Measurements from ENCODE around the gene ENC1. TPM values are rescaled to one million over a fixed set of nuclear protein-coding genes. Genes with fewer than 3 reads are reported as not detected.

ENC1 gene
- total and polyA plus RNA-seq, 2 of the 4 experiments (the other 2 are of a cell fraction), result 25.6 to 70.8 TPM

DNA sequence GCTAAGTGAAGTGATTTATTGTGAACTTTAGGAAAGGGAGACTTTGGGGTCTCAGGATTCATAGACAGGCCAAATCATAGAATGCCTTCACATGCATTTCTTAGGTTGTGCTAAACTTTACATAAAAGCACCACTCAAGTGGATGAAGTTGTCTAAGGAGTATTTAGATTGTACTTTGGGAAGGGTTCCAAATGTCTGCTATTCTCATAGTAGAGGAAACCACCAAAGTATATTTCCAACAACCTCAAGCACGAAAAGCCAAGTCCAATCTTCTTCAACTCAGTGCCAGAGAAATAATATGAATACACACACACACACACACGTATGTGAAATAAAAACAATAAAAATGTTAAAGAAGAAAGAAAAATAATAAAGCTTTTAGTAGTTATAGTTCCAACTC is 41.8 kb downstream of the ENC1 start:
- H3K9me1 ChIP-seq (ENCODE audit: insufficient read depth, low read length), result no peaks in the 10 kb centered on the region
- no peaks in the 10 kb centered on the region for H4K20me1 ChIP-seq (ENCODE audit: insufficient read depth, low read length)
- H3K9ac ChIP-seq (ENCODE audit: low read depth, low read length), result no peak overlapping the region
- no CpG with 5 or more reads among the region's 2 CpGs for WGBS, 2 experiments (ENCODE audit: extremely low coverage in 2 of 2, insufficient read length in 1 of 2)
- no peak overlapping the region for H3K4ac ChIP-seq (ENCODE audit: low read depth, low read length)
- H2BK120ac ChIP-seq (ENCODE audit: low read depth, low read length), result no peak overlapping the region
- no TSS peak for BruUV-seq (replicated peaks)
- H4K5ac ChIP-seq (ENCODE audit: low read depth, low read length), result no peak overlapping the region
- no peaks in the 10 kb centered on the region for H3K27me3 ChIP-seq (ENCODE audit: control insufficient read depth, insufficient read depth, low read length)
- no peak overlapping the region for H2AFZ ChIP-seq (replicated peaks; ENCODE audit: low read length, poor library complexity)
- no peak overlapping the region for H3K18ac ChIP-seq (ENCODE audit: low read depth, low read length)
- H3K36me3 ChIP-seq (ENCODE audit: control insufficient read depth, insufficient read depth, low read length), result no peaks in the 10 kb centered on the region
- H2BK15ac ChIP-seq (ENCODE audit: low read depth, low read length), result no peak overlapping the region
- no peak overlapping the region for H2AK5ac ChIP-seq (ENCODE audit: low read depth, low read length)
- DNase-seq (peak; percentile 75), ATAC-seq (ENCODE audit: low read depth) (peak; percentile 42; the same call in 1 of the 2 replicates)
- intact Hi-C loops (cut with micrococcal nuclease), result no loop called here
- no peak overlapping the region for H3K4me2 ChIP-seq (ENCODE audit: low read depth, low read length)
- no peak for TF ChIP-seq POLR2A (IDR thresholded peaks at IDR 0.05; ENCODE audit: low read depth, low read length)
- in situ Hi-C loops (cut with MboI; ENCODE audit: low sequenced_read_pairs), result no loop called here
- H3K14ac ChIP-seq (replicated peaks; ENCODE audit: low read depth, low read length), result no peak overlapping the region
- ChIA-PET POLR2A (ENCODE audit: unreplicated experiment) (no interaction called here), CTCF (interaction anchor here (1.2 kb wide), 1 partner anchor 13 kb away, joined by 3 read pairs; no protein-coding TSS in a partner anchor)
- no peaks in the 10 kb centered on the region; the same call in 1 of the 2 replicates for H3K4me1 ChIP-seq (ENCODE audit: control insufficient read depth, insufficient read depth, low read length)
- H2BK5ac ChIP-seq (ENCODE audit: low read depth, low read length, poor library complexity, severe bottlenecking), result no peak overlapping the region
- no peak overlapping the region for H4K91ac ChIP-seq (ENCODE audit: insufficient read depth, low read depth, low read length)
- H3K79me1 ChIP-seq (ENCODE audit: low read depth in 1 of 2, low read length in 2 of 2), result no peaks in the 10 kb centered on the region
- H3K27ac ChIP-seq (ENCODE audit: insufficient read depth, low read length), result no peak overlapping the region
- H3K23ac ChIP-seq (ENCODE audit: low read depth, low read length), result no peak overlapping the region
- no peak overlapping the region for H4K8ac ChIP-seq (ENCODE audit: low read depth in 2 of 2, low read length in 2 of 2)
- H3K4me3 ChIP-seq (ENCODE audit: insufficient read depth, low read depth, low read length), result no peak overlapping the region
- dilution Hi-C loops (cut with HindIII; ENCODE audit: low sequenced_read_pairs, unreplicated experiment), result no loop called here
- H3K56ac ChIP-seq (ENCODE audit: extremely low read depth, insufficient read depth, low read length), result no peak overlapping the region
- H3K9me3 ChIP-seq (ENCODE audit: control insufficient read depth, insufficient read depth, low read length), result no peaks in the 10 kb centered on the region
- no peak overlapping the region for H2AK9ac ChIP-seq (replicated peaks; ENCODE audit: low read depth, low read length, poor library complexity)
- no peak overlapping the region for H2BK20ac ChIP-seq (ENCODE audit: low read depth, low read length)

All from IMR-90 (cell line).